HL-60 (cell line): ENCODE results near the gene PDE2A.

Experiments used
- GABPA ChIP-seq: IDR thresholded peaks from 2 replicates; pipeline ENCODE4 v1.6.1; 2012; ENCODE audit warnings: low read depth
- POLR2AphosphoS5 ChIP-seq: IDR thresholded peaks from 2 replicates; pipeline ENCODE4 v1.6.1; 2012; ENCODE audit warnings: low read depth
- SPI1 ChIP-seq: IDR thresholded peaks from 2 replicates; pipeline ENCODE4 v1.6.1; 2012; ENCODE audit warnings: low read depth, mild to moderate bottlenecking, borderline replicate concordance
- TF ChIP-seq, protein P1 (sequence below): IDR thresholded peaks from one replicate; pipeline ENCODE4 v1.5.1; 2011; ENCODE audit warnings: low read length, control low read depth, inconsistent platforms; ENCODE audit not compliant: insufficient read depth
- TF ChIP-seq, protein P2 (sequence below): IDR thresholded peaks from 2 replicates; pipeline ENCODE4 v1.6.1; 2012; ENCODE audit warnings: low read depth; ENCODE audit not compliant: insufficient replicate concordance

DNA sequence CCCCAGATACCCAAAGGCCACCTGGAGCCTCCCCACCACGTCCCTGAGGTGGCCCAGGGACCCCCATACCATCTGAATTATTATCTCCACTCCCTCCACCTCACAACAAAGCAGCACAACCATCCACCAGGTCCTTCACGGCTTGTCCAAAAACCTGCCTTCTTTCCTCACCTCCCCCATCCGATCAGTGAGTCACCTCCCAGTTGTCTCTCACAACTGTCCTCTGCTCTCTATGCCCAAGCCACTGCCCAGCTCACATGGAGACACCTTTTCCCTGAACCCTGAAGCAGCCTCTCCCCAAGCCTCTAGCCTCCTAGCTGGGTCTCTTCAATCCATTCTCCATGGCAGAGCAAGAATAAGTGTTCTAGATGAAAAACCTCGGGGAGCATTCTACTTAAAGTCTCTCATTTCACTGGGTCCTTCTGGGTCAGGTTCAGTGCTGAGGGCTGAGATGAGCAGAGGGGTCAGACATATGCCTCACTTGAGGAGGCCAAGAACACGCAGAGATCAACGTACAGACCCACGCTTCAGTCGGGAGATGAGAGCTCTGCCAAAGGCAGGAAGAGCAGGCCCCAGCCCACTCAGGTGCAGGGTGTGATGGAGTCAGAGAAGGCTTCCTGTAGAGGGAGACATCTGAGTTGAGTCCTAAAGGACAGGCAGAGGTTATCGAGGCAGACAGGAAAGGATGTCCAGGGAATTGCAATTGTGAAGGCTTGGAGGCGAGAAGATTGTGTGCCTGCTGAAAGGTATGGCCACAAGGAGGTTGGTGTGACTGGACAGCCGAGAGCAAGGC lies 74.7 kb downstream of the PDE2A start:
- TF ChIP-seq, protein P1, sequence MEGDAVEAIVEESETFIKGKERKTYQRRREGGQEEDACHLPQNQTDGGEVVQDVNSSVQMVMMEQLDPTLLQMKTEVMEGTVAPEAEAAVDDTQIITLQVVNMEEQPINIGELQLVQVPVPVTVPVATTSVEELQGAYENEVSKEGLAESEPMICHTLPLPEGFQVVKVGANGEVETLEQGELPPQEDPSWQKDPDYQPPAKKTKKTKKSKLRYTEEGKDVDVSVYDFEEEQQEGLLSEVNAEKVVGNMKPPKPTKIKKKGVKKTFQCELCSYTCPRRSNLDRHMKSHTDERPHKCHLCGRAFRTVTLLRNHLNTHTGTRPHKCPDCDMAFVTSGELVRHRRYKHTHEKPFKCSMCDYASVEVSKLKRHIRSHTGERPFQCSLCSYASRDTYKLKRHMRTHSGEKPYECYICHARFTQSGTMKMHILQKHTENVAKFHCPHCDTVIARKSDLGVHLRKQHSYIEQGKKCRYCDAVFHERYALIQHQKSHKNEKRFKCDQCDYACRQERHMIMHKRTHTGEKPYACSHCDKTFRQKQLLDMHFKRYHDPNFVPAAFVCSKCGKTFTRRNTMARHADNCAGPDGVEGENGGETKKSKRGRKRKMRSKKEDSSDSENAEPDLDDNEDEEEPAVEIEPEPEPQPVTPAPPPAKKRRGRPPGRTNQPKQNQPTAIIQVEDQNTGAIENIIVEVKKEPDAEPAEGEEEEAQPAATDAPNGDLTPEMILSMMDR: no peak
- TF ChIP-seq POLR2AphosphoS5: no peak
- no peak for TF ChIP-seq GABPA
- TF ChIP-seq, protein P2, sequence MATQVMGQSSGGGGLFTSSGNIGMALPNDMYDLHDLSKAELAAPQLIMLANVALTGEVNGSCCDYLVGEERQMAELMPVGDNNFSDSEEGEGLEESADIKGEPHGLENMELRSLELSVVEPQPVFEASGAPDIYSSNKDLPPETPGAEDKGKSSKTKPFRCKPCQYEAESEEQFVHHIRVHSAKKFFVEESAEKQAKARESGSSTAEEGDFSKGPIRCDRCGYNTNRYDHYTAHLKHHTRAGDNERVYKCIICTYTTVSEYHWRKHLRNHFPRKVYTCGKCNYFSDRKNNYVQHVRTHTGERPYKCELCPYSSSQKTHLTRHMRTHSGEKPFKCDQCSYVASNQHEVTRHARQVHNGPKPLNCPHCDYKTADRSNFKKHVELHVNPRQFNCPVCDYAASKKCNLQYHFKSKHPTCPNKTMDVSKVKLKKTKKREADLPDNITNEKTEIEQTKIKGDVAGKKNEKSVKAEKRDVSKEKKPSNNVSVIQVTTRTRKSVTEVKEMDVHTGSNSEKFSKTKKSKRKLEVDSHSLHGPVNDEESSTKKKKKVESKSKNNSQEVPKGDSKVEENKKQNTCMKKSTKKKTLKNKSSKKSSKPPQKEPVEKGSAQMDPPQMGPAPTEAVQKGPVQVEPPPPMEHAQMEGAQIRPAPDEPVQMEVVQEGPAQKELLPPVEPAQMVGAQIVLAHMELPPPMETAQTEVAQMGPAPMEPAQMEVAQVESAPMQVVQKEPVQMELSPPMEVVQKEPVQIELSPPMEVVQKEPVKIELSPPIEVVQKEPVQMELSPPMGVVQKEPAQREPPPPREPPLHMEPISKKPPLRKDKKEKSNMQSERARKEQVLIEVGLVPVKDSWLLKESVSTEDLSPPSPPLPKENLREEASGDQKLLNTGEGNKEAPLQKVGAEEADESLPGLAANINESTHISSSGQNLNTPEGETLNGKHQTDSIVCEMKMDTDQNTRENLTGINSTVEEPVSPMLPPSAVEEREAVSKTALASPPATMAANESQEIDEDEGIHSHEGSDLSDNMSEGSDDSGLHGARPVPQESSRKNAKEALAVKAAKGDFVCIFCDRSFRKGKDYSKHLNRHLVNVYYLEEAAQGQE: no peak
- TF ChIP-seq SPI1: no peak
